ENCODE data around the gene GNPNAT1. TPM values are rescaled to one million over a fixed set of nuclear protein-coding genes. Genes with fewer than 3 reads are reported as not detected.
A peak's percentile ranks its signal among the peaks of the same experiment; 100 is the strongest.
"Not testable (repeated sequence)": the region's sequence is repeated elsewhere in the genome, so short reads cannot be mapped to it uniquely, and the experiment has no call there.

GNPNAT1 gene
- total RNA-seq, 1 donor from 2014 or later, result 37.7 TPM

GRCh38 chr14:52776816-52777215, 14.6 kb downstream of the GNPNAT1 start:
- Histone ChIP-seq H4K20me1 (ENCODE audit: insufficient read depth, low read length) (no peaks in the 10 kb centered on the region), H3K4me3 (ENCODE audit: insufficient read depth, low read depth, low read length) (no peak overlapping the region)

GRCh38 chr14:52769887-52770286, 21.5 kb downstream of the GNPNAT1 start:
- Mint-ChIP-seq H3K9me3 (ENCODE audit: unreplicated experiment) (no peaks in the 10 kb centered on the region), H3K4me1 (ENCODE audit: low read depth, unreplicated experiment) (peaks cover 6% of the 10 kb centered on the region), H3K27me3 (ENCODE audit: low read depth, unreplicated experiment) (no peaks in the 10 kb centered on the region), H3K27ac (ENCODE audit: unreplicated experiment) (no peak overlapping the region), H3K36me3 (ENCODE audit: low read depth, unreplicated experiment) (peaks cover 5% of the 10 kb centered on the region), H3K4me3 (ENCODE audit: unreplicated experiment) (no peak overlapping the region)
- H4K20me1 ChIP-seq (ENCODE audit: insufficient read depth, low read length), result no peaks in the 10 kb centered on the region
- no peak for FAIRE-seq
- H3K27me3 ChIP-seq (ENCODE audit: insufficient read depth, low read length), result no peaks in the 10 kb centered on the region
- H3K27ac ChIP-seq (ENCODE audit: low read depth, low read length), result no peak overlapping the region
- DNase-seq (ENCODE audit: low read depth), result no peak
- H3K36me3 ChIP-seq (ENCODE audit: insufficient read depth, low read length), result peaks cover 9% of the 10 kb centered on the region
- H2AFZ ChIP-seq (ENCODE audit: low read depth, low read length), result no peak overlapping the region
- no peaks in the 10 kb centered on the region for H3K4me1 ChIP-seq (ENCODE audit: insufficient read depth, low read length)
- TF ChIP-seq CTCF (IDR thresholded peaks at IDR 0.05; ENCODE audit: insufficient read depth, low read depth, low read length) (no peak), EZH2 (IDR thresholded peaks at IDR 0.05; ENCODE audit: insufficient read depth, low read length) (no peak)
- no peak overlapping the region for H3K4me3 ChIP-seq (ENCODE audit: insufficient read depth, low read depth, low read length)
- H3K9ac ChIP-seq (ENCODE audit: low read length), result no peak overlapping the region
- no peak overlapping the region for H3K4me2 ChIP-seq (ENCODE audit: low read length)
- H3K79me2 ChIP-seq (ENCODE audit: insufficient read depth, low read length), result no peaks in the 10 kb centered on the region
- H3K9me3 ChIP-seq (ENCODE audit: insufficient read depth, low read depth, low read length), result no peaks in the 10 kb centered on the region

More at GRCh38 chr14:52776816-52777215, 14.6 kb downstream of the GNPNAT1 start:
- Mint-ChIP-seq H3K4me1 (ENCODE audit: low read depth, unreplicated experiment) (no peaks in the 10 kb centered on the region), H3K9me3 (ENCODE audit: unreplicated experiment) (no peaks in the 10 kb centered on the region), H3K27me3 (ENCODE audit: low read depth, unreplicated experiment) (no peaks in the 10 kb centered on the region), H3K4me3 (ENCODE audit: unreplicated experiment) (no peak overlapping the region), H3K27ac (ENCODE audit: unreplicated experiment) (no peak overlapping the region), H3K36me3 (ENCODE audit: low read depth, unreplicated experiment) (no peaks in the 10 kb centered on the region)
- TF ChIP-seq CTCF (IDR thresholded peaks at IDR 0.05; ENCODE audit: insufficient read depth, low read depth, low read length) (no peak), EZH2 (IDR thresholded peaks at IDR 0.05; ENCODE audit: insufficient read depth, low read length) (no peak)
- Histone ChIP-seq H3K4me1 (ENCODE audit: insufficient read depth, low read length) (no peaks in the 10 kb centered on the region), H3K27ac (ENCODE audit: low read depth, low read length) (no peak overlapping the region), H3K9ac (ENCODE audit: low read length) (no peak overlapping the region), H2AFZ (ENCODE audit: low read depth, low read length) (no peak overlapping the region), H3K79me2 (ENCODE audit: insufficient read depth, low read length) (peaks cover 3% of the 10 kb centered on the region), H3K9me3 (ENCODE audit: insufficient read depth, low read depth, low read length) (no peaks in the 10 kb centered on the region), H3K36me3 (ENCODE audit: insufficient read depth, low read length) (peaks cover 48% of the 10 kb centered on the region), H3K27me3 (ENCODE audit: insufficient read depth, low read length) (no peaks in the 10 kb centered on the region), H3K4me2 (ENCODE audit: low read length) (no peak overlapping the region)
- FAIRE-seq (no peak), DNase-seq (ENCODE audit: low read depth) (no peak)

- H3K4me1 Mint-ChIP-seq (ENCODE audit: low read depth, unreplicated experiment), result peaks cover 6% of the 10 kb centered on the region
- no peak overlapping the region for H3K9ac ChIP-seq (ENCODE audit: low read length)
- peaks cover 4% of the 10 kb centered on the region for H3K36me3 ChIP-seq (ENCODE audit: insufficient read depth, low read length)
- H3K4me3 Mint-ChIP-seq (ENCODE audit: unreplicated experiment), result no peak overlapping the region
- H3K79me2 ChIP-seq (ENCODE audit: insufficient read depth, low read length), result no peaks in the 10 kb centered on the region
- H3K4me2 ChIP-seq (ENCODE audit: low read length), result no peak overlapping the region
- H3K9me3 Mint-ChIP-seq (ENCODE audit: unreplicated experiment), result no peaks in the 10 kb centered on the region
- H3K27me3 Mint-ChIP-seq (ENCODE audit: low read depth, unreplicated experiment), result no peaks in the 10 kb centered on the region
- no peak overlapping the region for H3K27ac Mint-ChIP-seq (ENCODE audit: unreplicated experiment)
- H3K36me3 Mint-ChIP-seq (ENCODE audit: low read depth, unreplicated experiment), result peaks cover 6% of the 10 kb centered on the region
- H3K4me1 ChIP-seq (ENCODE audit: insufficient read depth, low read length), result no peaks in the 10 kb centered on the region
- no peaks in the 10 kb centered on the region for H3K27me3 ChIP-seq (ENCODE audit: insufficient read depth, low read length)
- H2AFZ ChIP-seq (ENCODE audit: low read depth, low read length), result no peak overlapping the region
- DNase-seq (ENCODE audit: low read depth), result no peak
- no peak overlapping the region for H3K4me3 ChIP-seq (ENCODE audit: insufficient read depth, low read depth, low read length)
- H3K9me3 ChIP-seq (ENCODE audit: insufficient read depth, low read depth, low read length), result no peaks in the 10 kb centered on the region
- TF ChIP-seq EZH2 (IDR thresholded peaks at IDR 0.05; ENCODE audit: insufficient read depth, low read length) (no peak), CTCF (IDR thresholded peaks at IDR 0.05; ENCODE audit: insufficient read depth, low read depth, low read length) (no peak)
- no peak overlapping the region for H3K27ac ChIP-seq (ENCODE audit: low read depth, low read length)
- peak; percentile 5 for FAIRE-seq
- no peaks in the 10 kb centered on the region for H4K20me1 ChIP-seq (ENCODE audit: insufficient read depth, low read length)
Measured at GRCh38 chr14:52767058-52767833, 24.2 kb downstream of the GNPNAT1 start.

- H3K27me3 ChIP-seq (ENCODE audit: insufficient read depth, low read length); H3K9ac ChIP-seq (ENCODE audit: low read length); H3K9me3 Mint-ChIP-seq (ENCODE audit: unreplicated experiment); H4K20me1 ChIP-seq (ENCODE audit: insufficient read depth, low read length); H3K79me2 ChIP-seq (ENCODE audit: insufficient read depth, low read length); H3K27me3 Mint-ChIP-seq (ENCODE audit: low read depth, unreplicated experiment); H3K4me3 ChIP-seq (ENCODE audit: insufficient read depth, low read depth, low read length); H3K27ac ChIP-seq (ENCODE audit: low read depth, low read length); DNase-seq (ENCODE audit: low read depth); H3K4me3 Mint-ChIP-seq (ENCODE audit: unreplicated experiment); H3K36me3 ChIP-seq (ENCODE audit: insufficient read depth, low read length); H3K4me1 ChIP-seq (ENCODE audit: insufficient read depth, low read length); H3K27ac Mint-ChIP-seq (ENCODE audit: unreplicated experiment); H3K36me3 Mint-ChIP-seq (ENCODE audit: low read depth, unreplicated experiment); H2AFZ ChIP-seq (ENCODE audit: low read depth, low read length); H3K9me3 ChIP-seq (ENCODE audit: insufficient read depth, low read depth, low read length); H3K4me2 ChIP-seq (ENCODE audit: low read length); FAIRE-seq; H3K4me1 Mint-ChIP-seq (ENCODE audit: low read depth, unreplicated experiment): not testable (repeated sequence)
Measured at GRCh38 chr14:52762923-52763322, 28.5 kb downstream of the GNPNAT1 start.
